HUDEP-2 (cell line): Measurements from ENCODE around the gene NT5DC1.

Experiments
- DNase-seq, 76 experiments: peaks; one replicate each; lab custom pipeline; 2025; ENCODE audit not compliant: unreplicated experiment in 76 of 76; lab: John Stamatoyannopoulos, UW

Gene NT5DC1

GRCh38 chr6:116100419-116101301, at the start of gene NT5DC1:
Gene NT5DC1 (plus strand): TSS chr6:116100853. CDS start chr6:116100931, 78 bp downstream.
- DNase-seq: peak in 75 of 76 experiments; percentile 19 to 98 (median 82)

GRCh38 chr6:116051244-116051643, 49.4 kb upstream of the NT5DC1 start:
- no peak for DNase-seq

- DNase-seq: no peak
These were observed 45.1 kb upstream of the NT5DC1 start for GRCh38 chr6:116055513-116055912.

GRCh38 chr6:116057766-116058165, 42.9 kb upstream of the NT5DC1 start:
- DNase-seq: no peak

- DNase-seq: peak in 6 of 76 experiments; percentile 19 to 41 (median 34)
These were observed 40.7 kb upstream of the NT5DC1 start for GRCh38 chr6:116059713-116060571.

- DNase-seq: no peak
These were observed 39.9 kb upstream of the NT5DC1 start, which contains the start of gene FRK for GRCh38 chr6:116060572-116061283. Gene FRK (minus strand): TSS chr6:116060891. CDS start chr6:116060311, 580 bp downstream.

GRCh38 chr6:116062496-116062895, 38.2 kb upstream of the NT5DC1 start:
- no peak for DNase-seq

GRCh38 chr6:116064666-116065065, 36.0 kb upstream of the NT5DC1 start:
- no peak for DNase-seq

- no peak for DNase-seq
These were observed 33.9 kb upstream of the NT5DC1 start for GRCh38 chr6:116066789-116067188.

- DNase-seq: no peak
These were observed 30.6 kb upstream of the NT5DC1 start for GRCh38 chr6:116070101-116070500.

GRCh38 chr6:116070616-116071389, 29.9 kb upstream of the NT5DC1 start:
- no peak for DNase-seq

- DNase-seq: no peak
These were observed 28.3 kb upstream of the NT5DC1 start for GRCh38 chr6:116072368-116072767.

GRCh38 chr6:116073765-116074440, 26.8 kb upstream of the NT5DC1 start:
- no peak for DNase-seq

- no peak for DNase-seq
These were observed 25.8 kb upstream of the NT5DC1 start for GRCh38 chr6:116074732-116075390.

- DNase-seq: no peak
These were observed 22.1 kb upstream of the NT5DC1 start for GRCh38 chr6:116078522-116078921.

GRCh38 chr6:116078945-116079344, 21.7 kb upstream of the NT5DC1 start:
- no peak for DNase-seq

GRCh38 chr6:116083052-116083451, 17.6 kb upstream of the NT5DC1 start:
- DNase-seq: no peak

- no peak for DNase-seq
These were observed 16.4 kb upstream of the NT5DC1 start for GRCh38 chr6:116084284-116084683.
